Heart left ventricle (tissue), 13 donors: Measurements from ENCODE around the gene CREBRF.

Experiments used
- CTCF ChIP-seq, 12 donors: fragments of 200-600 bp; sonication (generic) in 4 of 12; IDR thresholded peaks; one replicate each; pipeline versions ENCODE4 v1.5.0 to v1.8.0; 2018 to 2022; ENCODE audit warnings: antibody characterized with exemption in 12 of 12, mild to moderate bottlenecking in 5 of 12
- POLR2A ChIP-seq, 2 donors: fragments of 450-650 bp; IDR thresholded peaks; one replicate each; pipeline ENCODE4 v1.6.1; 2017; ENCODE audit warnings: antibody characterized with exemption in 2 of 2, mild to moderate bottlenecking in 2 of 2, moderate library complexity in 2 of 2
- donor health status: ischemic (EF 13 %, LVEDD 7.1; RV severe dilation, severe dysfunction).
- donor health status: DM: no; HTN: yes; CAD: no.
- donor health status: DM: no; HTN: no; CAD: no.
- donor health status: ischemic (EF 25% LVEDD 6.9; RV normal size, moderate dysfunction).
- donor health status: ischemic (EF 25% LVEDD 5.7; RV mildly dilated, moderate dysfunction).
- donor health status: ischemic (EF 35%, LVEDD 5.7; RV mildly dilated, moderate dysfunction).
- donor health status: nonischemic (EF 11% LVEDD 7.7; RV severe dilation, severe dysfunction).
- donor health status: DM: yes; HTN: yes; CAD: no.
- donor health status: PGD.
- donor health status: ischemic (EF 29% LVEDD 5.4; RV normal size, mild dysfunction).
- donor health status: nonischemic (EF 23%, LVEDD 6.1; RV moderate dilation, normal function).

GRCh38 chr5:173101245-173101644, 45.1 kb downstream of the CREBRF start:
- TF ChIP-seq CTCF (IDR thresholded peaks at IDR 0.05) (no peak), POLR2A (IDR thresholded peaks at IDR 0.05) (no peak)
